KOPT-K1 (cell line): Measurements from ENCODE around the gene NPTX2.

Experiments used
- H3K27ac ChIP-seq: fragments of 200-600 bp; sonication (generic); 2 replicates; pipeline ENCODE4 v1.5.1; 2016; ENCODE audit warnings: antibody characterized with exemption, mild to moderate bottlenecking, low read depth, low read length; ENCODE audit not compliant: poor library complexity, severe bottlenecking
- H3K36me3 ChIP-seq: fragments of 200-600 bp; sonication (generic); 2 replicates; pipeline ENCODE4 v1.5.1; 2017; ENCODE audit warnings: antibody characterized with exemption, mild to moderate bottlenecking, low read length, moderate library complexity; ENCODE audit not compliant: insufficient read depth
- H3K9me3 ChIP-seq: fragments of 200-600 bp; sonication (generic); 2 replicates; pipeline ENCODE4 v1.5.1; 2017; ENCODE audit warnings: antibody characterized with exemption, low read length, mild to moderate bottlenecking; ENCODE audit not compliant: insufficient read depth, poor library complexity, severe bottlenecking

The NPTX2 gene

DNA sequence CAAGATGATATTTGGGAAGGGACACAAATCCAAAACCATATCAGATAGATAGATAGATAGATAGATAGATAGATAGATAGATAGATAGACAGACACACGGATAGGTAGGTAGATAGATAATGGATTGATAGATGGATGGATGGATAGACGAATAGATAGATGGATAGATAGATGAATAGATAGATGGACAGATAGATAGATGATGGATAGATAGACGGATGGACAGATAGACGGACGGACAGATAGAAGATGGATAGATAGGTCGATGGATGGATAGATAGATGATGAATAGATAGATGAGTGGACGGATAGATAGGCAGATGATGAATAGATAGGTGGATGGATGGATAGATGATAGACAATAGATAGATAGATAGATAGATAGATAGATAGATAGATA is 39.8 kb downstream of the NPTX2 start:
- H3K36me3 ChIP-seq: no peaks in the 10 kb centered on the region
- peaks cover 23% of the 10 kb centered on the region for H3K9me3 ChIP-seq
- H3K27ac ChIP-seq: no peak overlapping the region

DNA sequence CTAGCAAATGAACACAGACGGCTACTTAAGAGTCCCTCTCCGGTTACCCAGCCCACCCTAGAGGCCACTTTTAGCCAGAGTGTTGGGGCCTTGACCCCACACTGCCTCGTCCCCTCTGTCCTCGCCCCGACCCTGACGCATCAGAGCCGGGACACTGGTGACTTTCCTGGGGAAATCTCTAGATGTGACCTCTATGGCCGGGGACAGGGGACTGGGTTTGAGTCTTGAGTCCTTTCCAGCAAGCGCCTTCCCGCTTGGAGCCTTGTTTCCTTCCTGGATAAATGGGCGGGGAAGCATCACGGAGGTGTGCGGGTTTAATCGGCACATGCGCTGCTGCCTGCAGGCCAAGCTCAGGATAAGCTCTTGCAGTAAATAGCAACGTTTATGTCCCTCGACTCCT is 40.7 kb downstream of the NPTX2 start:
- H3K27ac ChIP-seq: no peak overlapping the region
- no peaks in the 10 kb centered on the region for H3K36me3 ChIP-seq
- peaks cover 23% of the 10 kb centered on the region for H3K9me3 ChIP-seq

DNA sequence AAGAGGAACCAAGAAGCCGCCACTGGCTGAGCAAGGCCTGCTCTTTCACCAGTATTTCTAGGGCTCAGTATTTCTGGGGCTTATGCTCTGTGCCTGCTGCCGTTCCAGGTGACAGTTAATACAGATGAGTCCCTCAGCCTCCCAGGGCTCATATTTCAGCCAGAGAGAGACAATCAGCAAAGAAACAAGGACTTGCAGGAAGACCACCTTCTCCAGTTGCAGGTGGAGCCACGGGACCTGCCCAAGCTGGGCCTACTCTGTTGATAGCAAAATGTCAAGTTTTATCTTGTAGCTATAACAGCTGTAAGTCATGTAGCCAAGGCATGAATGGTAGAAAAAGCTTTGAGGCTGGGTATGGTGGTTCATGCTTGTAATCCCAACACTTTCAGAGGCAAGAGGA is 42.7 kb downstream of the NPTX2 start:
- Histone ChIP-seq H3K36me3 (no peaks in the 10 kb centered on the region), H3K27ac (no peak overlapping the region)

DNA sequence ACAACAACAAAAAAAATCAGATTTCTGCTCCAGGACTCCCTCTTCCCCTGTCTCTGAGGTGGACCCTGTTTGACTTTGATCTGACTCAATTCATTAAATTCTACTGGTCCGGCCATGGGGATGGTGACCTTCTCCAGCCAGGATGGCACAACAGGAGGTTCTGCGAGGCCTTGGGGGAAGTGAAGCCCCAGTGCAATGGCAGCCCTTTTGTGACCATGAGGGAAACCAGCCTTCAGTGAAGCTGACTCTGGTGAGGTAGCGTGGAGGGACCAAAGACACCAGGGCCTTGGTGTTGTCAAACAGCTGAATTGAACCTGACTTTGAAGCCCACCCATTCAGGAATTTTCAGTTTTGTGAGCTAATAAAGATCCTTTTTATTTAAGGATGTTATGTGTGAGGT is 44.5 kb downstream of the NPTX2 start:
- Histone ChIP-seq H3K9me3 (peaks cover 3% of the 10 kb centered on the region), H3K36me3 (no peaks in the 10 kb centered on the region), H3K27ac (no peak overlapping the region)

More for the DNA sequence above, 42.7 kb downstream of the NPTX2 start:
- H3K9me3 ChIP-seq: peaks cover 21% of the 10 kb centered on the region

DNA sequence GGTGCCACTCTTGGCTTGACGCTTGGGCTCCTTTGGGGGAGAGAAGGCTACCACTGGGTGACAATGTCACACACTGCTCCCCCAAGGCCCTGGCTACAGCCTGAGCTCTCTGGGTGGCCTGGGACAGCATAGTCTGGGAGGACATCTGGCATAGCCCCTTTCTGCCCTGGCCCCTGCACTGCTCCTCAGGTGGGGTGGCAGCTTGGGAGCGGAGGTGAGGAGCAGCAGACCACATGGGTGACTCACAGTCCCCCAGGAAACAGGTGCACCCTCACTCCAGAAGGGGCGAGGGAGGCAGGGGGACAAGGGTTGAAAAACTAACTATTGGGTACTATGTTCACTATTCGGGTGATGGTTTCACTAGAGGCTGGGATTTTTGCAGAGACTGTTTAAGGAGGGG is 45.2 kb downstream of the NPTX2 start:
- Histone ChIP-seq H3K27ac (no peak overlapping the region), H3K9me3 (no peaks in the 10 kb centered on the region), H3K36me3 (no peaks in the 10 kb centered on the region)

DNA sequence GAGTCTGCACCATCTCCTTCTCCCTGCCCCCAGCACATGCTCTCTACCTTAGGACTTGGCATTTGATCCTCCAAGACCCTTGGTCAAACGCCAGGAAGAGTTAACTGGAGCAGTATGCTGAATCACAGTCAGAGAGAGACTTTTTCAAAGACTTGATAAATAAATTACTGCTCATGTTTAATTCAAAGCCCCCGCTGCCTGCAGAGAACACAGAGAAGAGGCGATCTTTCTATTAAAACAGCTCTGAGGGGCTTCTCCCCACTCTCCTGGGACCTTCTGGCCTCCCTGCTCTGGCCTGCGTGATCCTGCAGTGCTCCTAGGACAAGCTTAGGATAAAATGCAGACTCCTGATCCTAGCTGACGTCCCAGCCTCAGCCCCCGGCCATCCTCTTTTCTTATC is 47.8 kb downstream of the NPTX2 start:
- H3K36me3 ChIP-seq: no peaks in the 10 kb centered on the region
- no peak overlapping the region for H3K27ac ChIP-seq
- no peaks in the 10 kb centered on the region for H3K9me3 ChIP-seq

DNA sequence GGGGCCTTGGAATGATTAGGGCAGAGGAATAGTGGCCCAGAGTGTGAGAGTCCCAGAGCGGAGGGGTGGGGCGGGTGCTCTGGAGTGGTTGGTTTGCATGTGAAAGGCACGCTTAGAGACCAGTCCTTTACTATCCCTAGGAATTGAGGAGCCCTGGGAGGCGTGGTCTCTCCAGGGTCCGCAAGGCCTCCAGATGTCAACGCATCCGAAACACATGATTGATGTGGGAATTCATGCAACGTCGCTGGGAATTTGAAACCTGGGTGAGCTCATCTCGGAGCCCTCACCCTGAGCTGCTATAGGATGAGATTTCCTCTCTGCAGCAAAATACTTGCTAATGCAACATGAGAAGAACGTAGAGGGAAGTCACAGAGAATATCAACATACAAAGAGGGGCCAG is 51.2 kb downstream of the NPTX2 start:
- no peak overlapping the region for H3K27ac ChIP-seq
- no peaks in the 10 kb centered on the region for H3K36me3 ChIP-seq
- H3K9me3 ChIP-seq: no peaks in the 10 kb centered on the region

DNA sequence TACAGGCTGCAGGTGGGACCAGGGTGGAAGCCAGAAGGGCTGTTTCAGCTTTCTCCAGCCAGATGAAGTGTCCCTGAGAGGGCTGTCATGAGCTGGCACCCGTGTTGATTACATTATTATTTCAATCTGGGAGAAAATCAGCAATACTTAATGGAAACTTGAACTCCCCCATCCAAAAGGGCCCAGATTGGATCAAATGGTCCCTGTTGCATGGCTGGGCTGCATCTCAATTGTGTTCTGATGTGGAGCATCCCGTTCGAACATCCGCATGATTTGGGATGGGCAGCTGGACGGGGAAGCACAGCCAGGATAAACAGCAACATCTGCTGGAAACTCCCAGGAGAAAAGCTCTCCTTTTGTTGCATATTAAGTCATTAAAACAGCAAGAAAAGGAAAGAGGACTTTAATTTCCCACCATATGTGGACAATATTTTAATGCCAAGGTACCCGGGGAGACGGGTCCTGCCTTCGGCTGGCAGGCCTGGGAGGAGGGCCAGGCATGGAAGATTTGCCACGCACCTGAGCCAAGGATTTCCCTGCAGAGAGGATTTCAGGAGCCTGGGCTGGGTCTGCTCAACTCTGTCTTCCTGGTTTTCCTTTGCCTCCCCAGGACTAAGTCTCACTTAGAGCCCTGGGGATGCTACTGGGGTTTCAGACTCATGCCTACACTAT is 52.4 kb downstream of the NPTX2 start:
- H3K36me3 ChIP-seq: no peaks in the 10 kb centered on the region
- no peak overlapping the region for H3K27ac ChIP-seq
- H3K9me3 ChIP-seq: no peaks in the 10 kb centered on the region

DNA sequence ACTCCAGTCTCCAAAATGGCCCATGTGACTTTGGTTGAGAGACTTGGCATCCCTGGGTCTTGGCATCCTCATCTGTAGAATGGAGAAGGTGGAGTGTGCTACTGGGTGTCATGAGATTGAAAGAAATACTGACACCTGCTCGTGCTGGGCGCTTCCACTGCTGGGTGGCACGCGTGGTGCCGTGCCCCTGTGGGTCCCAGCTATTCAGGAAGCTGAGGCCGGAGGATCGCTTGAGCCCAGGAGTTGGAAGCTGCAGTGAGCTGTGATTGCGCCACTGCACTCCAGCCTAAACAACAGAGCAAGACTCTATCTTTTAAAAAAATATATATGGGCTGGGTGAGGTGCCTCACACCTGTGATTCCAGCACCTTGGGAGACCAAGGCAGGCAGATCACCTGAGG is 53.1 kb downstream of the NPTX2 start:
- Histone ChIP-seq H3K27ac (no peak overlapping the region), H3K9me3 (no peaks in the 10 kb centered on the region), H3K36me3 (no peaks in the 10 kb centered on the region)

DNA sequence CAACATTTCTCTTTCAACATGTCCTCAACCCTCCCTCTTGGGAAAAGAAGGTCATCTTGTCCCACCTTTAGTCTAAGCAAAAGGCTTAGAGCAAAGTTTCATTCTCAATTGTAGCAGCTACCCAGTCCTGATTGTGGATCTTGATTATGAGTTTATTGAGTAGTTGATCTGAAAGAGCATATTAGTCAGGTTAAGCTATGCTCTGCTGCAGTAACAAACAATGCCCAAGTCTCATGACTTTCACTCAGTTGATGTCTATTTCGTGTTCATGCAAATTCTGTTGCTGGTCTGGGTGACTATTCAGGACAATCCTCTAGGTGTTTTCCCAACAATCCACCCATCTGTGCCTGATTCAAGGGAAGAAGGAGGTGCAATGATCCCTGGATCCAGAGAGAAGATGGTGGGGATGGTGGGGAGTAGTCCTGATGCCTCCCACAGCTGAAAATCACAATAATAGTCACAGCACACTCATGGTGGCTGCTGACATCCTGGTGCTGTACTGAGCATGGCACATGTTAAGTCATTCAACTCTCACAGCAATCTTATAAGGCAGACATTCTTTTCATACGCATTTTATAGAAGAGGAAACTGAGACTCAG is 54.7 kb downstream of the NPTX2 start:
- Histone ChIP-seq H3K9me3 (no peaks in the 10 kb centered on the region), H3K27ac (no peak overlapping the region), H3K36me3 (no peaks in the 10 kb centered on the region)

DNA sequence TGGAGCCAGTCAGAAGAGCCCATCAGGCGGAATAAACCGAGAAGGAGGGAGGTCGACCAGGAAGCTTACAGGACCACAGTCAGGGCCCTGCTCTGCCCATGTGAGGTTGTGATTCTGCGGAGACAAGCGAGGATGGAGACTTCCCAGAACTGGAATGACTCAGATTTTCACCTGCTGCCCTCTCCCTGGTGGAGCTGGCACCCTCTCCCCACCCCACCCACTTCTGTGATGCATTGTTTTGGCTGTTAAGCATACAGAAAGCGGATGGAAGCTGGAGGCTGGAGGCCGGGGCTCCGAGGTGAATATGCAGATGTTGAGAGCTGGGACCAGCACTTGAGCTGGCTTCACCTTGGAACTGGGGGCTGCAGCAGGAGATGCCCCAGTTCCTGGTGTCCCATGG is 57.4 kb downstream of the NPTX2 start:
- no peaks in the 10 kb centered on the region for H3K36me3 ChIP-seq
- H3K27ac ChIP-seq: no peak overlapping the region
- no peaks in the 10 kb centered on the region for H3K9me3 ChIP-seq

DNA sequence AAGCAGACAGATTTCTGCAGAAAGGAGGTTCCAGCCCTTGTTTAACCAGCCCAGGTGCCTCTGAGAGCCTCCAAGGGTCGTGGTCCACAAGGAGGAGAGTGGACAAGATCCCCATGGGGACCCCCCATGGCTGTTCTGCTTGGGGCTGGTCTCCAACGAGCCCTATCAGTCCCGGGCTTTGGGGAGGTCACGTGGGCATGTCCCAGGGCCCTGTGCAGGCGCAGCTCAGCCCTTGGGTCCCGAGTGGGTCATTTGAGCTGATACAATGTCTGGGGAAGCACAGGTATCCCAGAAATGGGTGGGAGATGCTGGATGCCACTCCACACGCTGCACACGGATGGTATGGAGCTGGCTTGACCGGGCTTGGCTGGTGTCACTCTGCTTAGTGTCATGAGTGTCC is 57.8 kb downstream of the NPTX2 start:
- H3K27ac ChIP-seq: no peak overlapping the region
- H3K36me3 ChIP-seq: no peaks in the 10 kb centered on the region
- H3K9me3 ChIP-seq: no peaks in the 10 kb centered on the region

DNA sequence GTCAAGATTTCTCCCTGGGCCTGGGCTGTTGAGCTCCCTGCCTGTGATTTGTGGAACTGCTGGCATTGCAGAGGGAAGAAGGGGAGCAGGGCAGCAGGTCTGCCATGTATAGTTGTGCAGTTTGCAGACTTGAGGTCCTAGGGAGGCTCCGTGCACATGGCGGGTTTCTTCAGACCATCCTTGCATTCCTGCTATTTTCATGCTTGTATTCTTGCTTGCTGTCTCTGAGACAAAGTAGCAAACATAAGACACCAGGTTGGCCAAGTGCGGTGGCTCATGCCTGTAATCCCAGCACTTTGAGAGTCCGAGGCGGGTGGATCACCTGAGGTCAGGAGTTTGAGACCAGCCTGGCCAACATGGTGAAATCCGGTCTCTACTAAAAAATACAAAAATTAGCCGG is 61.1 kb downstream of the NPTX2 start:
- Histone ChIP-seq H3K9me3 (no peaks in the 10 kb centered on the region), H3K27ac (no peak overlapping the region), H3K36me3 (no peaks in the 10 kb centered on the region)
